ENCODE results near the gene TXN. TPM values are rescaled to one million over a fixed set of nuclear protein-coding genes. Genes with fewer than 3 reads are reported as not detected.
A peak's percentile ranks its signal among the peaks of the same experiment; 100 is the strongest.

TXN gene
- total RNA-seq, 2 donors from 2014 or later = 349 to 627 TPM

DNA sequence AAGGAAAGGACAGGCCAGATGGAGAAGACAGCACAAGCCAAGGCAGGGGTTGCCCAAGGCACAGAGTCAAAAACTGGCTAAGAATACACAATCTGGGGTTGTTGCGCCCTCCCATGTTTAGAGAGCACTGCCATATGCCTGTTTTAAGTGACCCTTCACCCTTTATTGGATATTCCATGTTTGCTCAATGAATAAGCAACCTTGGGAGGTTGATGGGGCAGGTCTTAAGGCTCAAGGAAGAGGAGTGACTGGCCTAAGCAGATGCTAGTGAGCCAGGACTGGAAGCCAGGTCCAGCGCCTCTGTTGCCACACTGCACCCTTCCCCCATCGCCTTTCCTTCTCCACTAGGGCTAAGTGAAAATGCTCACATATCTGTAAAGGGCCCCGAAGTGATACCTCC is 6.7 kb downstream of the TXN start:
- Mint-ChIP-seq H3K4me3 (no peak overlapping the region), H3K27me3 (no peaks in the 10 kb centered on the region), H3K27ac (no peak overlapping the region), H3K4me1 (peaks cover 22% of the 10 kb centered on the region), H3K9me3 (no peaks in the 10 kb centered on the region), H3K36me3 (ENCODE audit: low read depth) (no peaks in the 10 kb centered on the region)
- ATAC-seq (replicated peaks) = no peak

DNA sequence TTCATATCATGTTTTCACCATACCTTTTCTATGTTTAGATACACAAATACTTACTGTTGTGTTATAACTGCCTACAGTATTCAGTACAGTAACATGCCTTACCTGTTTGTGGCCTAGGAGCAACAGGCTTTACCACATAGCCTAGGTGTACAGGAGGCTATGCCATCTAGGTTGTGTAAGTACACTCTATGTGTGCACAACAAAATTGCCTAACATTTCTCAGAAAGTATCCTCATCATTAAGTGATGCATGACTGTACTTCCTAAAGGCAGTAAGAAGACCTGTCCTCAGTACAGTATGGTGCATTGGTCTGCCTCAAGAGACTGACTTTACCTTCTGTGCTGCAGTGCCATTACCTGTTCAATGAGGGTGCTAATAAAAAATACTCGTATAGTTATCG is 7.9 kb downstream of the TXN start:
- H3K36me3 Mint-ChIP-seq (ENCODE audit: low read depth) = no peaks in the 10 kb centered on the region
- H3K27ac Mint-ChIP-seq = no peak overlapping the region
- peaks cover 16% of the 10 kb centered on the region for H3K4me1 Mint-ChIP-seq
- ATAC-seq (replicated peaks) = peak; percentile 12
- no peaks in the 10 kb centered on the region for H3K9me3 Mint-ChIP-seq
- H3K4me3 Mint-ChIP-seq = no peak overlapping the region
- no peaks in the 10 kb centered on the region for H3K27me3 Mint-ChIP-seq

DNA sequence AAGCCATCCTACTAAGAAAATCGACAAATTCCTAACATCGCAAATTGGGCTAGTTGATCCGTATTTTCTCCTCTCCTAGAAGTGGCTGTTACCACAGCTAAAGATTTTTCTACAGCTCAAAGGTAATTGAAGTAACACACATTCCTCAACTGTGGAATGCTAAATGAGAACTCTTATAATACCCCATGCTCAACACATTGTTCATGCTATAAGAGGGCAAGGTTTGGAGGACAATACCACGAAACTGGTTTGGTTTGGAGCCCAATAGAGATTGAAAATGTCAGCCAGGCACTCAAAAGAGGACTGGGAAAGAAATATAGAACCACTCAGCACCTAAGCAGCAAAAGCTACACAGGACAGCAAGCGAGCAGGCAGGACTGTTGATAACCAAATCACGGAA is 10.1 kb downstream of the TXN start:
- Mint-ChIP-seq H3K4me1 (peaks cover 4% of the 10 kb centered on the region), H3K4me3 (no peak overlapping the region), H3K9me3 (no peaks in the 10 kb centered on the region), H3K27ac (no peak overlapping the region), H3K27me3 (no peaks in the 10 kb centered on the region), H3K36me3 (ENCODE audit: low read depth) (no peaks in the 10 kb centered on the region)
- ATAC-seq (replicated peaks) = no peak

DNA sequence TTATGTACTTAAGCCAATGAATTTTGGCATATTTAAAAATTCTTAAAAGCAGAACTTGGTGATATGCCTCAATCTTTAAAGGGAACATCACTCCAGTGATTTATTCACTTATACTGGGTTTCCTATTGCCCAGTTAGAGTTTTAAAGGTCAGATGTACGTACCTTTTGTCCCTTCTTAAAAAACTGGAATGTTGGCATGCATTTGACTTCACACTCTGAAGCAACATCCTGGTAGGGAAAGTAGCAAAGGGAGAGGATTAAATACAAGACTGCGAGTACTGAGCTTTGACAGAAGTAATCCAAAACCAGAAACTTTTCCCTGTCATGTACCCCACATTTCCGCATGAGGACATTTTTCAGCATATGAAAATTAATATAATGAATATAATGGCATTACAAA is 11.7 kb downstream of the TXN start:
- no peaks in the 10 kb centered on the region for H3K27me3 Mint-ChIP-seq
- H3K36me3 Mint-ChIP-seq (ENCODE audit: low read depth) = no peaks in the 10 kb centered on the region
- peaks cover 4% of the 10 kb centered on the region for H3K4me1 Mint-ChIP-seq
- no peak for ATAC-seq (replicated peaks)
- H3K27ac Mint-ChIP-seq = no peak overlapping the region
- H3K9me3 Mint-ChIP-seq = no peaks in the 10 kb centered on the region
- H3K4me3 Mint-ChIP-seq = no peak overlapping the region

DNA sequence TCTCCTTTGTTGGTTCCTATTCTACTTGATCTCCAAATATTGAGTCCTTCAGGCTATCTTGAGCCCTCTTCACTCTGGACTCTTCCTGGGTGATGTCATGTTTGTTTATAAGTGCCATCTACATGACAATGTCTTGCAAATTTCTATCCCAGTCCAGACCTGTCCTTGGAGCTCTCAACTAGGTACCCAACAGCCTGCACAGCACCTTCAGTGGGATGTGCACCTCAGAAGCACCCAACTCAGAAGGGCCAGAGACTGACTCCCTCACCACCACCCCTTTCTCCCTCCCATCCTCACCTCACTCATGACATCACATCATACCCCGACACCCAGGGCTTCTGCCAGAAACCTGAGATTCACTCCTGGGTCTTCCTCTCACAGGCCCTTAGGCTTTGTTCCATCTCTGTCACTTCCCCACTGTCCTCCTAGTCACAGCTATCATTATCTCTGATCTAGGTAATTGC is 14.4 kb downstream of the TXN start:
- Mint-ChIP-seq H3K27me3 (no peaks in the 10 kb centered on the region), H3K36me3 (ENCODE audit: low read depth) (no peaks in the 10 kb centered on the region), H3K4me1 (no peaks in the 10 kb centered on the region), H3K27ac (no peak overlapping the region), H3K4me3 (no peak overlapping the region), H3K9me3 (no peaks in the 10 kb centered on the region)
- no peak for ATAC-seq (replicated peaks)

DNA sequence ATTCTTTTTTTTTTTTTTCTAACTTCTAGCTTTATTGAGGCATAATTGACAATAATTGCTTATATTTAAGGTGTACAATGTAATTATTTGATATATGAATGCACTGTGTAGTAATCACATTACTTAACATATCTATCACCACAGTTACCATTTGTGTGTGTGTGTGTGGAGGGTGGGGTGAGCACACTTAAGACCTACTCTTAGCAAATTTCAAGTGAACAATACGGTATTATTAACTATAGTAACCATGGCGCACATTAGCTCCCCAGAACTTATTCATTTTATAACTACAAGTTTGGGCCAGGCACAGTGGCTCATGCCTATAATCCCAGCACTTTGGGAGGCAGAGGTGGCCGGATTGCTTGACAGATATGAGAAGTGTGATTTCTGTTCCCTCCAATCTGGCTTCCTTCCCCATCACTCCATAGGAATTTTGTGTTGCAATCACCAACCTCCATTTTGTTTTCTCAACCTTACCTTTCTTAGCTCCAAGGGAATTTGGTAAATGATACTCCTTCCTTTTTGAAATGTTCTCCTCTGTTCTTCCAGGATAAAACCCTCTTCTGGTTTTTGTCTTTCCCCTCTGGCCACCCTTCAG is 14.9 kb downstream of the TXN start:
- H3K27ac Mint-ChIP-seq = no peak overlapping the region
- no peaks in the 10 kb centered on the region for H3K9me3 Mint-ChIP-seq
- no peak overlapping the region for H3K4me3 Mint-ChIP-seq

DNA sequence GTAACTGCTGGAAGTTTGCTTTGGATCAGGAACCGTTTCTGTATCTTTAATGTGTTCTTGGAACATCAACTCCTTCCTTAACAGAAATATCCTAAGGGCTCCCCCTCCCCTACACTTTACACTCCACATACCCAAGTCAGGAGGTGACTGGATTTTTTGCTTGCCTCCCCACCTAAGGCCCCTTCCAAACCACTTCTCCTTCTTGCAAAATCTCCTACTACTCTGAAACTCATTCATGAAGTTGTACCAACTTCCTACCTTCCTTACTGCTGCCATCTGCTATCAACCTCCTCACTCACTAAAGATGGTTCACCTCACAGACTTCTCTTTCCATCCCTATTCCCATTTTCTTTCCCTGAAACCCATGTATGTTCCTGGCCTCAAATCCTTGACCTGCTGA is 16.1 kb downstream of the TXN start:
- ATAC-seq (replicated peaks) = no peak
- Mint-ChIP-seq H3K9me3 (no peaks in the 10 kb centered on the region), H3K36me3 (ENCODE audit: low read depth) (no peaks in the 10 kb centered on the region), H3K4me1 (no peaks in the 10 kb centered on the region), H3K27ac (no peak overlapping the region), H3K4me3 (no peak overlapping the region), H3K27me3 (no peaks in the 10 kb centered on the region)

More for the DNA sequence above, 14.9 kb downstream of the TXN start:
- no peaks in the 10 kb centered on the region for H3K36me3 Mint-ChIP-seq (ENCODE audit: low read depth)
- no peaks in the 10 kb centered on the region for H3K4me1 Mint-ChIP-seq
- no peaks in the 10 kb centered on the region for H3K27me3 Mint-ChIP-seq
- no peak for ATAC-seq (replicated peaks)

DNA sequence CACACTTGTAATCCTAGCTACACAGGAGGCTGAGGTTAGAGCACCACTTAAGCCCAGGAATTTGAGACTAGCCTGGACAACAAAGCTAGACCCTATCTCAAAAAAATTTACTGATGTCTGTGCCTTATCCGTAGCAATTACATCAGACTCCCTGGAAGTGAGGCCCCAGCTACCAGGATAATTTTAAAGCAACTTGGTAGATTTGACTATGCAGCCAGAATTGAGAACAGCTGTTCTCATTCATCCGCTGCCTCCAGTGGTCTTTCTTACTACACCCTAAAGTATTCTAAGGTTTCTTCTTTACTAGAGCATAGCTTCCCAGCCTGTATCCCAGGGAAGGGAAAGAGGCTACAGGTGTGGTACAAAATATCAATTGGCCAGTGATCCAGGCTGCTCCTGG is 28.0 kb downstream of the TXN start:
- no peak for ATAC-seq (replicated peaks)
- H3K4me1 Mint-ChIP-seq = no peaks in the 10 kb centered on the region
- no peaks in the 10 kb centered on the region for H3K36me3 Mint-ChIP-seq (ENCODE audit: low read depth)
- no peaks in the 10 kb centered on the region for H3K9me3 Mint-ChIP-seq
- no peak overlapping the region for H3K4me3 Mint-ChIP-seq
- no peak overlapping the region for H3K27ac Mint-ChIP-seq
- H3K27me3 Mint-ChIP-seq = no peaks in the 10 kb centered on the region

DNA sequence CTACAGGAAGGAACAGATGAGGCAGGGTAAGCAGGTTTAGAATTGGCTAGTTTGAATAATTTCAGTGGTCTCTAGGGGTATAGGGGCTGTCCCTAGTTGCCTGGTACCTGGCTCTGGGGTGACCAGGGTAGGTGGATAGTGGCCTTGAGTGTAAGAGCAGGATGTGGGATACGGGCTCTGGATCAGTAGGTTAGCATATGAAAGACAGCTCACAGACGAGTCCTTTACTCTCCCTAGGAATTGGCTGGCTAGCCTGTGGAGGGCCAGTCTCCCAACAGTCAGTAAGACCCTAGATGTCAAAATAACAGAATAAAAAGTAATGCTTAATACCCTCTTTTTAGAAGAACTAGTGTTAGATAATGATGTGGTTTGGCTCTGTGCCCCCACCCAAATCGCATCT is 31.7 kb downstream of the TXN start:
- no peak overlapping the region for H3K4me3 Mint-ChIP-seq
- no peaks in the 10 kb centered on the region for H3K9me3 Mint-ChIP-seq
- ATAC-seq (replicated peaks) = no peak

DNA sequence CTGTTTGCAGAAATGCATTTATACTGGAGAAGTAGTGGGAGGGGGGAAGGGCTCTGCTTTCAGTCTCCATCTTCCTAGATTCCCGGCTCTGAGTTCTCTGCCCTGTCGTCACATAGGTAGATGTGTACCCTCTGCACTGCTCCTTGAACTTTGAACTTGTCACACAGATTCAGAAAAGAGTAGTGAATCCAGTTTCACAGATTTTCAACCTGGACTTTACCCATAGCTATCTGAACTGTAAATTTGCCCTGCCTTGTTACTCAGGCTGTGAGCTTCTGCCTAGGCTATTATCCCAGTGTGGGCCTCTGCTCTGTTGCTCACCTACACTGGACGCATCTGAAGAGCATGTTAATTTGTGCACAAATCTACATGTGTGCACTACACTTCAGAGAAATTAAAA is 35.5 kb downstream of the TXN start:
- Mint-ChIP-seq H3K36me3 (ENCODE audit: low read depth) (no peaks in the 10 kb centered on the region), H3K27ac (no peak overlapping the region), H3K4me3 (no peak overlapping the region), H3K4me1 (no peaks in the 10 kb centered on the region), H3K27me3 (no peaks in the 10 kb centered on the region), H3K9me3 (no peaks in the 10 kb centered on the region)
- ATAC-seq (replicated peaks) = no peak

More for the DNA sequence above, 31.7 kb downstream of the TXN start:
- Mint-ChIP-seq H3K27me3 (no peaks in the 10 kb centered on the region), H3K27ac (no peak overlapping the region), H3K4me1 (no peaks in the 10 kb centered on the region), H3K36me3 (ENCODE audit: low read depth) (no peaks in the 10 kb centered on the region)

DNA sequence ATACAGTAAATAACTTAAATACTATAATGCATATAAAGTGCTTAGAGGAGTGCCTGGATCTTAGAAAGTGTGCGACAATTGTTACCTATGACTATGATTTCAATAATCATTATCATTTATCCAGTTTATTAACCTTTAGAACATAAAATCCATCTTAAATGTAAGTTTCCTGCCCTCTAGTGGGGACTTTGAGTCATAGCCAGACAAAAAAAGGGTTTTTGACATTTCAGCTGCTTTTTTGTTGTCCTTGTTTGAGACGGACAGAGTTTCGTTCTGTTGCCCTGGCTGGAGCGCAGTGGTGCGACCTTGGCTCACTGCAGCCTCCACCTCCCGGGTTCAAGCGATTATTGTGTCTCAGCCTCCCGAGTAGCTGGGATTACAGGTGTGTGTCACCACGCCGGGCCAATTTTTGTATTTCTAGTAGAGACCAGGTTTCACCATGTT is 38.6 kb downstream of the TXN start:
- H3K36me3 Mint-ChIP-seq (ENCODE audit: low read depth) = no peaks in the 10 kb centered on the region
- H3K27ac Mint-ChIP-seq = no peak overlapping the region
- H3K27me3 Mint-ChIP-seq = no peaks in the 10 kb centered on the region
- no peaks in the 10 kb centered on the region for H3K9me3 Mint-ChIP-seq
- H3K4me1 Mint-ChIP-seq = no peaks in the 10 kb centered on the region
- ATAC-seq (replicated peaks) = no peak
- H3K4me3 Mint-ChIP-seq = no peak overlapping the region

DNA sequence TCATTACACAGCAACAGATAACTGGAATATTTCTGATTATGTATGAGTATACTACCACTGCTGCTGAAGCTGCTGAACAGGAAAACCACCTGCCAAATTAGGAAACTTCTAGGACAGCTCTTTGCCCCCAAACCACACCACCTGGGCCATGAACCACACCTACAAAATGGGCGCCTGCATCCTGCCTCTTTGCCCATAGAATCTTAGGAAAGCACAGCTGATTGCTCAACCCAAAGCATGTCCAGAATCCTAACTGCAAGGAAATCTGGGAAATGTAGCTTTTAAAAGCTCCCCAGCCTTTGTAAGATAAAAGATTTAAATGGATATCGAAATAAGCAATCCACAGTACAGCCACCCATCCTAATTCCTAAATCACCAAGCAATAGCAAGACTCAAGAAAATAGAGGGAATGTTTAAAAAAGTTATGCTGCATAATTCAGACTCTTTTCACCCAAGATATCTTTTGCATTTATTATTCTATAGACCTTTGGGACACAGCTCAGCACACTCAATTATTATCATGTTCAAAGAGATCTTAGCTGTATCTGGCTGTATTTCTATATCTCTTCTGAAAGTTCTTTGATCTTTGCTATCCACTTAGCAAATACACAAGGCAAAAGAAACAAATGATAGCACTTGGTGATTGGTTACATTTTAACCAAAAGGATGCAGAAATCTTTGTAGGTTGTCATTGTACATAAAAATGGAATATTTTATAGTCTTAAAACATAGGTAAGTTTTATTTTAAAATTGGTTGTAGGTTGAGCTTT is 41.5 kb downstream of the TXN start:
- Mint-ChIP-seq H3K9me3 (no peaks in the 10 kb centered on the region), H3K27ac (no peak overlapping the region), H3K27me3 (no peaks in the 10 kb centered on the region), H3K4me3 (no peak overlapping the region), H3K4me1 (no peaks in the 10 kb centered on the region), H3K36me3 (ENCODE audit: low read depth) (no peaks in the 10 kb centered on the region)
- no peak for ATAC-seq (replicated peaks)

DNA sequence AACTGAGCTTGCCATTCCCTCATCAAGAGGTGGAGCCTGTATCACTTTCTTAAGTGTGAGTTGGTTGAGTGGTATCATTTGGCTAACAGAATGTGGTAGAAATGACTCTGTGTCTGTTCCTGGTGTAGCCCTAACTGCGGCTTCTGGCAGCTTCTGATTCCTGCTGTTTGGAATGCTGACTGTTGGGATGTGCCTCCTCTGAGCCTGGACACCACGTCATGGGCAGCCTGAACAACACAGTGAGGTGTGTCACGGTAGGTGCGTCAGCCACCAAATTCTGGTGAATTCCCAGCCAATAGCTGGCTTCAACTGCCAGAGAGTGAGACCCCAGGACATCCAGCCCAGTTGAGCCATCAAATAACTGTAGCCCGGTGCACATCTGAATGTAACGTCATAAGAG is 42.2 kb downstream of the TXN start:
- no peak for ATAC-seq (replicated peaks)
- H3K27ac Mint-ChIP-seq = no peak overlapping the region

DNA sequence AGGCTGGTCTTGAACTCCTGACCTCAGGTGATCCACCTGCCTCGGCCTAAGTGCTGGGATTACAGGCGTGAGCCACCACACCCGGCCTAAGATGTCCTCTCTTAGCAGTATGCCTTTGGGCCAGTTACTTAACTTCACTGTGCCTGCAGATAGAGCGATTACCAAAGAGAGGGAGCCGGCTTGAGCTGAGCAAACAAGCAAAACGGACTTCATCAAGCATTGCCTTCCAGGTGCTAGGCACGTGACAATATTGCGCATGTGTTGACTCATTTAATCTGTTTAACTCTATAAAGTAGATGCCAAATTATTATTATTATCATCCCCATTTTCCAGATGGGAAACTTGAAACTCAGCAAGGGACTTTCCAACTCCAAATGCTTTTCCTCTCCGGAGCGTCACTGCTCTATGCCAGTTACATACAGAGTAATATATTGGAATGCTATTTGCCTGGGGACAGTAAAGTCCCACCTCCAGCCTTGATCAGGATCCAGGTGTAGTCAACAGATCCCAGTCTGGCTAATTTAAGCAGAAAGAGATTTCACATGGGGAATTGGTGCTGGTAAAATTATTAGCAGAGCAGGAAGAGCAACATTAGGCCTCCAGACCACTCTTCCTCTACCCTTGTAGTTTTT is 42.8 kb downstream of the TXN start:
- H3K27me3 Mint-ChIP-seq = peaks cover 1% of the 10 kb centered on the region
- ATAC-seq (replicated peaks) = no peak
- H3K4me3 Mint-ChIP-seq = no peak overlapping the region
- no peaks in the 10 kb centered on the region for H3K9me3 Mint-ChIP-seq
- H3K4me1 Mint-ChIP-seq = no peaks in the 10 kb centered on the region
- H3K27ac Mint-ChIP-seq = no peak overlapping the region
- H3K36me3 Mint-ChIP-seq (ENCODE audit: low read depth) = no peaks in the 10 kb centered on the region

More for the DNA sequence above, 42.2 kb downstream of the TXN start:
- H3K36me3 Mint-ChIP-seq (ENCODE audit: low read depth) = no peaks in the 10 kb centered on the region
- H3K27me3 Mint-ChIP-seq = no peaks in the 10 kb centered on the region
- no peaks in the 10 kb centered on the region for H3K4me1 Mint-ChIP-seq
- no peaks in the 10 kb centered on the region for H3K9me3 Mint-ChIP-seq
- no peak overlapping the region for H3K4me3 Mint-ChIP-seq

DNA sequence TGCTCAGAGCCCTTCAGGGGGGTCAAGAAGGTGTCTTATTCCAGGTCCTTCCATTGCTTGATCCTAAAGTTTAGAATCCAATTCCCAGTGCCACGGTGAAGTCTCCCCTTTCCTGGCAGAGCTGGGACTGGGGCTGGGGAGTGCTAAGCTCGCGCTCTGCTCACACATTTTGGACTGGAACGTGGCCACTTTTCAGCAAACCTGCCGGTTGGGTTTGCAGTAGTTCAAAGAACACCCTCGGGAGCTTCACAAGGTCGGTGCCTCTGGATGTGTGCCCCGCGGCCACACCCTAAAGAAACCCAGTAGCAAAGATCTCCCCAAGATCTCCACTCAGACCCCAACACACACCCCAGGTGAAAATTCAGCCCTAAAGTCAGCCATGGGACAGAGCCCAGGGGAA is 48.3 kb downstream of the TXN start, which contains the start of gene C9orf152:
Gene C9orf152, minus strand, starts transcription at position 129 of the 400 bp plus-strand sequence. CDS start 580 bp downstream, outside the sequence.
- Mint-ChIP-seq H3K4me3 (no peak within 1 kb of the TSS), H3K4me1 (no peaks in the 10 kb centered on the region), H3K36me3 (ENCODE audit: low read depth) (no peaks in the 10 kb centered on the region), H3K27me3 (peaks cover 15% of the 10 kb centered on the region), H3K27ac (no peak within 1 kb of the TSS), H3K9me3 (no peaks in the 10 kb centered on the region)
- no peak for ATAC-seq (replicated peaks)
